HUES48 (cell line): ENCODE results near the gene ATAD3A.
"Not testable (repeated sequence)": the region's sequence is repeated elsewhere in the genome, so short reads cannot be mapped to it uniquely, and the experiment has no call there.

Experiments
- H3K27ac ChIP-seq: one replicate; pipeline ENCODE4 v1.7.0; 2013; ENCODE audit warnings: low read depth, low read length, inconsistent platforms
- H3K27me3 ChIP-seq: 2 replicates; pipeline ENCODE4 v1.6.1; 2013; ENCODE audit warnings: mild to moderate bottlenecking, low read length; ENCODE audit not compliant: control insufficient read depth, insufficient read depth
- H3K36me3 ChIP-seq: 2 replicates; pipeline ENCODE4 v1.6.1; 2013; ENCODE audit warnings: low read length; ENCODE audit not compliant: control insufficient read depth, insufficient read depth
- H3K4me1 ChIP-seq: 2 replicates; pipeline ENCODE4 v1.6.1; 2013; ENCODE audit warnings: mild to moderate bottlenecking, low read length; ENCODE audit not compliant: control insufficient read depth, insufficient read depth
- H3K4me3 ChIP-seq: 2 replicates; pipeline ENCODE4 v1.5.1; 2013; ENCODE audit warnings: mild to moderate bottlenecking, low read depth, low read length
- H3K9ac ChIP-seq: 2 replicates; pipeline ENCODE4 v1.6.1; 2013; ENCODE audit warnings: mild to moderate bottlenecking, low read depth, low read length, moderate library complexity
- H3K9me3 ChIP-seq: 2 replicates; pipeline ENCODE4 v1.6.1; 2013; ENCODE audit warnings: low read length; ENCODE audit not compliant: control insufficient read depth, insufficient read depth

ATAD3A gene

DNA sequence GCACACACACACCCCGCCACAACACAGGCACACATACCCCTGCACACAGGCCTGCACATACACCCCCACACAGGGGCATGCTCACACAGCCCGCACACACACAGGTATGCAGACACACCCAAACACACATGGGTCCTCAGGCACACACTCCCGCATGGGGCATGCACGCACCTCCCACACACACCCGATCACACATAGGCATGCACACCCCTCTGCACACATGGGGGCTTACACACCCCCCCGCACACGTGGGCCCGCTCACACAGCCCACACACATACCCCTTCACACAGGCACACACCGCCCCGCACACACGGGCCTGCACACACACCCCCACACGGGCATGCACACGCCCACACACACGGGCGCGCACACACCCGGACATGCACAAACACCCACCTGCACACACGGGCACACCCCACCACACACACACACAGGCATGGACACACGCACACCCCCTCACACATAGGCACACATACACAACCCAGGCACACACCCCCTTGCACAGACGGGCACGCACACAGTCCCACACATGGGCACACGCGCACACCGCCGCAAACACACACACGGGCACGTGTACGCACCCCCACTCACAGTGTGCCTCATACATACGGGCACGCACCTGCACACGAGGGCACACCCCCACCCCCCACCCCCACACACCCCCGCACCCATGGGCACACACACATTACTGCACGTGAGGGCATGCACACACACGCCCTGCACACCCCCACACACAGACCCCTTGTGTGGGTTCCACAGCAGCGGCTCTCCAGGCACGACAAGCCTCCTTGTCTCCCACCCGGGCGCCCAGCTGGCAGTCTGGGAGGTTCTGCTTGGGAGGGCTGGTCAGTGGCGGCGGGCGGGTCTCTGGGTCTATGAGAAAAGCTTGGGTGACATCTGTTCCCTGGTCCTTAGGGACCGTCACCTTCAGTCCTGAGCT lies 32.1 kb upstream of the ATAD3A start:
- Histone ChIP-seq H3K27me3 (no peaks in the 10 kb centered on the region), H3K9ac (no peak overlapping the region), H3K36me3 (peaks cover 61% of the 10 kb centered on the region), H3K4me3 (no peak overlapping the region), H3K27ac (no peak overlapping the region), H3K4me1 (no peaks in the 10 kb centered on the region), H3K9me3 (no peaks in the 10 kb centered on the region)

- H3K36me3 ChIP-seq: peaks cover 61% of the 10 kb centered on the region
- not testable (repeated sequence) for H3K27ac ChIP-seq, H3K4me3 ChIP-seq, H3K27me3 ChIP-seq, H3K4me1 ChIP-seq, H3K9me3 ChIP-seq, H3K9ac ChIP-seq
These were observed 31.5 kb upstream of the ATAD3A start for GRCh38 chr1:1480488-1480867.

DNA sequence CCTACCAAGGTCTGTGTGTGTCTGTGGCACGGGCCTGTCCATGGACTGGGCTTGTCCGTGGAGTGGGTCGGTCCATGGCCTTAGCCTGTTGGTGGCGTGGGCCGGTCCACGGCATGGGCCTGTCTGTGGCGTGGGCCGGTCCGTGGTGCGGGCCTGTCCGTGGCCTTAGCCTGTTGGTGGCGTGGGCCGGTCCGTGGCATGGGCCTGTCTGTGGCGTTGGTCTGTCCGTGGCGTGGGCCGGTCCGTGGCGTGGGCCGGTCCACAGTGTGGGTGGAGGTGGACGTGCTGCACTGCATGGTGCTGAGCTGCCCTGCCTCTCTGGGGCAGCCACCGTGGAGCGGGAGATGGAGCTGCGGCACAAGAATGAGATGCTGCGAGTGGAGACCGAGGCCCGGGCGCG lies 30.2 kb upstream of the ATAD3A start:
- H3K9ac ChIP-seq, H3K27ac ChIP-seq, H3K4me1 ChIP-seq, H3K27me3 ChIP-seq, H3K9me3 ChIP-seq, H3K4me3 ChIP-seq: not testable (repeated sequence)
- H3K36me3 ChIP-seq: peaks cover 69% of the 10 kb centered on the region

DNA sequence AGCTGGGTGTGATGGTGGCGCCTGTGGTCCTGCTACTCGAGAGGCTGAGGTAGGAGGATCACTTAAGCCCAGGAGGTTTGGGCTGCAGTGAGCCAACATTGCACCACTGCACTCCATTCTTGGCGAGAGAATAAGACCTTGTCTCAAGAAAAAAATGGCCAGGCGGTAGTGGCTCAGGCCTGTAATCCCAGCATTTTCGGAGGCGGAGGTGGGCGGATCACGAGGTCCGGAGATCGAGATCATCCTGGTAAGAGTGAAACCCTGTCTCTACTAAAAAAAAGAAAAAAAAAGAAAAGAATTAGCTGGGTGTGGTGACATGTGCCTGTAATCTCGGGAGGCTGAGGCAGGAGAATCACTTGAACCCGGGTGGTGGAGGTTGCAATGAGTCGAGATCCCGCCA lies 29.1 kb upstream of the ATAD3A start:
- no peak overlapping the region for H3K4me3 ChIP-seq
- H3K36me3 ChIP-seq: peaks cover 65% of the 10 kb centered on the region
- no peak overlapping the region for H3K27ac ChIP-seq
- no peak overlapping the region for H3K9ac ChIP-seq
- H3K9me3 ChIP-seq: no peaks in the 10 kb centered on the region
- H3K4me1 ChIP-seq: no peaks in the 10 kb centered on the region
- H3K27me3 ChIP-seq: no peaks in the 10 kb centered on the region

DNA sequence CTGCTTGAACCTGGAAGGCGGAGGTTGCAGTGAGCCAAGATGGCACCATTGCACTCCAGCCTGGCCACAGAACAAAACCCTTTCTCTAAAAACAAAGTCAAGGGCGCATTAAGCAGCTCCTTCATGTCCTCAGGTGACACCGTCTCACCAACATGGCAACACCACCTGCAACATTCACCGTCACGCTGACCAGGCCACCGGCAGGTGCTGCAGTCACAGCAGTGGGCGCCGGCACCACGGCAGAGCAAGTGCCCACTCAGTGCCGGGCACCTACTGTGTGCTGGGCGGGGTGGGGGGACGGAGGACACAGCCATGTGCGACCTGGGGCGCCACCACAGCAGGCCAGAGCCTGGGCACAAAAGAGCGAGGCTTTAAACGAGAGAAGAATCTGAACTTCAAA lies 28.2 kb upstream of the ATAD3A start:
- no peak overlapping the region for H3K9ac ChIP-seq
- peaks cover 69% of the 10 kb centered on the region for H3K36me3 ChIP-seq
- H3K4me3 ChIP-seq: no peak overlapping the region

GRCh38 chr1:1484976-1485750 lies 26.8 kb upstream of the ATAD3A start:
- not testable (repeated sequence) for H3K9me3 ChIP-seq, H3K27me3 ChIP-seq, H3K27ac ChIP-seq, H3K4me1 ChIP-seq, H3K9ac ChIP-seq, H3K4me3 ChIP-seq
- peaks cover 71% of the 10 kb centered on the region for H3K36me3 ChIP-seq

More for the DNA sequence above, 28.2 kb upstream of the ATAD3A start:
- Histone ChIP-seq H3K27ac (no peak overlapping the region), H3K27me3 (no peaks in the 10 kb centered on the region), H3K9me3 (no peaks in the 10 kb centered on the region), H3K4me1 (no peaks in the 10 kb centered on the region)

GRCh38 chr1:1485755-1486317 lies 26.1 kb upstream of the ATAD3A start:
- peaks cover 73% of the 10 kb centered on the region for H3K36me3 ChIP-seq

GRCh38 chr1:1487701-1488100 lies 24.3 kb upstream of the ATAD3A start:
- Histone ChIP-seq H3K9me3 (no peaks in the 10 kb centered on the region), H3K36me3 (peaks cover 75% of the 10 kb centered on the region), H3K4me3 (no peak overlapping the region), H3K4me1 (no peaks in the 10 kb centered on the region), H3K27me3 (no peaks in the 10 kb centered on the region), H3K27ac (no peak overlapping the region), H3K9ac (no peak overlapping the region)

More at GRCh38 chr1:1485755-1486317, 26.1 kb upstream of the ATAD3A start:
- H3K27me3 ChIP-seq, H3K9me3 ChIP-seq, H3K4me1 ChIP-seq, H3K27ac ChIP-seq, H3K4me3 ChIP-seq, H3K9ac ChIP-seq: not testable (repeated sequence)

DNA sequence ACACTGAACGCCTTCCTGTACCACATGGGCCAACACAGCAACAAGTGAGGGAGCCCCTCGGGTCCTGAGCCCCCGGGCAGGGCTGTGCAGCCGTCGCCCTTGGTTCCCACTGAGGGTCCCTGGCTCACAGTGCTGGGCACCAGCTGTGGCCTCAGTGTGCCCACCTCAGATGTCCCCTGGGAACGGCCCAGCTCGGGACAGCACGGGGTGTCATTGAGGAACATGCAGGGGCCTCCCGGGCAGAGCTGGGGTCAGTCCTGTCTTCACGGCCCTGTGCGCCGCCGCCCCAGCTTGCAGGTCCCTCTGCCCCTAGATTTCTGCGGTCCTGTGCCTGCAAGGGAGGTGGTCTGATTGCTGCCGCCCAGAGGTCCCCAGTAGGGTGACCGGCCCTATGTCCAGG lies 22.7 kb upstream of the ATAD3A start:
- no peaks in the 10 kb centered on the region for H3K27me3 ChIP-seq
- no peak overlapping the region for H3K9ac ChIP-seq
- H3K36me3 ChIP-seq: peaks cover 68% of the 10 kb centered on the region
- H3K9me3 ChIP-seq: no peaks in the 10 kb centered on the region
- no peaks in the 10 kb centered on the region for H3K4me1 ChIP-seq
- no peak overlapping the region for H3K4me3 ChIP-seq
- H3K27ac ChIP-seq: no peak overlapping the region

- H3K27me3 ChIP-seq: no peaks in the 10 kb centered on the region
- H3K9me3 ChIP-seq: no peaks in the 10 kb centered on the region
- no peak overlapping the region for H3K9ac ChIP-seq
- peaks cover 63% of the 10 kb centered on the region for H3K36me3 ChIP-seq
- H3K27ac ChIP-seq: no peak overlapping the region
- H3K4me1 ChIP-seq: no peaks in the 10 kb centered on the region
- no peak overlapping the region for H3K4me3 ChIP-seq
These were observed 22.1 kb upstream of the ATAD3A start for GRCh38 chr1:1489861-1490260.
